SK-N-MC (cell line): ENCODE measurements around the gene SMAD6.

Experiments
- DNase-seq: peaks from one replicate; pipeline ENCODE4 v3.0.0-alpha.2; 2011; ENCODE audit warnings: low read depth, low spot score
- H3K27ac ChIP-seq: fragments of 200-600 bp; sonication (generic); 2 replicates; pipeline ENCODE4 v1.5.1; 2016; ENCODE audit warnings: mixed run types
- H3K36me3 ChIP-seq: fragments of 200-600 bp; sonication (generic); 2 replicates; pipeline ENCODE4 v1.6.1; 2017; ENCODE audit warnings: antibody characterized with exemption, low read length, mixed read lengths; ENCODE audit not compliant: insufficient read depth
- H3K4me3 ChIP-seq: fragments of 200-600 bp; sonication (generic); 2 replicates; pipeline ENCODE4 v1.5.1; 2016
- H3K9ac ChIP-seq: fragments of 200-600 bp; sonication (generic); 2 replicates; pipeline ENCODE4 v1.8.0; 2017; ENCODE audit warnings: mixed run types, mixed read lengths; ENCODE audit not compliant: insufficient read length
- H3K9me3 ChIP-seq: fragments of 200-600 bp; sonication (generic); 2 replicates; pipeline ENCODE4 v1.6.1; 2017; ENCODE audit warnings: low read depth, mild to moderate bottlenecking, antibody characterized with exemption, low read length, moderate library complexity, mixed read lengths
- EZH2 ChIP-seq: fragments of 200-600 bp; sonication (generic); IDR thresholded peaks from one replicate; pipeline ENCODE4 v1.6.1; 2017; ENCODE audit warnings: antibody characterized with exemption
- FOXP2 ChIP-seq: optimal IDR thresholded peaks from 2 replicates; pipeline ENCODE3; 2011; ENCODE audit warnings: mild to moderate bottlenecking, moderate library complexity; ENCODE audit not compliant: insufficient read depth; ENCODE audit errors: extremely low read length, control extremely low read depth
- POLR2AphosphoS5 ChIP-seq: IDR thresholded peaks from 2 replicates; pipeline ENCODE4 v1.6.1; 2012; ENCODE audit warnings: mild to moderate bottlenecking, low read depth, low read length, borderline replicate concordance

SMAD6 gene

GRCh38 chr15:66747223-66747622 lies 45.2 kb downstream of the SMAD6 start:
- no peaks in the 10 kb centered on the region; the same call in 1 of the 2 replicates for H3K36me3 ChIP-seq
- no peak for DNase-seq
- no peak overlapping the region for H3K9ac ChIP-seq
- H3K27ac ChIP-seq = no peak overlapping the region
- TF ChIP-seq FOXP2 (no peak), POLR2AphosphoS5 (no peak), EZH2 (no peak)
- H3K4me3 ChIP-seq = no peak overlapping the region
- H3K9me3 ChIP-seq = no peaks in the 10 kb centered on the region

GRCh38 chr15:66747886-66748707 lies 46.1 kb downstream of the SMAD6 start:
- no peak overlapping the region for H3K9ac ChIP-seq
- peak overlapping the region; percentile 51 for H3K4me3 ChIP-seq
- DNase-seq = no peak
- peak overlapping the region; percentile 89 for H3K27ac ChIP-seq
- peaks cover 3% of the 10 kb centered on the region; the same call in 1 of the 2 replicates for H3K36me3 ChIP-seq
- no peak for TF ChIP-seq FOXP2
- no peak for TF ChIP-seq POLR2AphosphoS5
- TF ChIP-seq EZH2 = no peak
- H3K9me3 ChIP-seq = no peaks in the 10 kb centered on the region

GRCh38 chr15:66748708-66749035 lies 46.6 kb downstream of the SMAD6 start:
- Histone ChIP-seq H3K9me3 (no peaks in the 10 kb centered on the region), H3K9ac (no peak overlapping the region), H3K4me3 (peak overlapping the region; percentile 51), H3K27ac (peak overlapping the region; percentile 89), H3K36me3 (peaks cover 9% of the 10 kb centered on the region; the same call in 1 of the 2 replicates)
- TF ChIP-seq EZH2 (no peak), FOXP2 (no peak), POLR2AphosphoS5 (no peak)
- no peak for DNase-seq

- Histone ChIP-seq H3K9ac (no peak overlapping the region), H3K27ac (no peak overlapping the region), H3K9me3 (peaks cover 4% of the 10 kb centered on the region; the same call in 1 of the 2 replicates), H3K4me3 (no peak overlapping the region), H3K36me3 (peaks cover 23% of the 10 kb centered on the region)
- TF ChIP-seq EZH2 (no peak), FOXP2 (no peak), POLR2AphosphoS5 (no peak)
- DNase-seq = no peak
Observed at GRCh38 chr15:66749841-66750575, 48.0 kb downstream of the SMAD6 start.

- TF ChIP-seq POLR2AphosphoS5 (no peak), EZH2 (no peak), FOXP2 (no peak)
- Histone ChIP-seq H3K27ac (no peak overlapping the region), H3K4me3 (no peak overlapping the region), H3K36me3 (peaks cover 28% of the 10 kb centered on the region), H3K9ac (no peak overlapping the region), H3K9me3 (peaks cover 10% of the 10 kb centered on the region)
- DNase-seq = no peak
Observed at GRCh38 chr15:66750609-66751008, 48.6 kb downstream of the SMAD6 start.

- Histone ChIP-seq H3K4me3 (no peak overlapping the region), H3K9me3 (peaks cover 11% of the 10 kb centered on the region), H3K27ac (peak overlapping the region; percentile 12; the same call in 1 of the 2 replicates), H3K9ac (no peak overlapping the region), H3K36me3 (peaks cover 28% of the 10 kb centered on the region)
- TF ChIP-seq EZH2 (no peak), POLR2AphosphoS5 (no peak), FOXP2 (no peak)
- no peak for DNase-seq
Observed at GRCh38 chr15:66751579-66751978, 49.5 kb downstream of the SMAD6 start.

- Histone ChIP-seq H3K27ac (peak overlapping the region; percentile 12; the same call in 1 of the 2 replicates), H3K4me3 (no peak overlapping the region), H3K9ac (no peak overlapping the region), H3K9me3 (peaks cover 11% of the 10 kb centered on the region), H3K36me3 (peaks cover 28% of the 10 kb centered on the region)
- TF ChIP-seq POLR2AphosphoS5 (no peak), EZH2 (no peak), FOXP2 (no peak)
- no peak for DNase-seq
Observed at GRCh38 chr15:66752078-66752477, 50.0 kb downstream of the SMAD6 start.

- Histone ChIP-seq H3K36me3 (peaks cover 36% of the 10 kb centered on the region), H3K9ac (no peak overlapping the region)
Observed at GRCh38 chr15:66753687-66754377, 51.8 kb downstream of the SMAD6 start.

More at GRCh38 chr15:66753687-66754377, 51.8 kb downstream of the SMAD6 start:
- Histone ChIP-seq H3K9me3 (peaks cover 11% of the 10 kb centered on the region), H3K27ac (no peak overlapping the region), H3K4me3 (no peak overlapping the region)
- TF ChIP-seq EZH2 (no peak), POLR2AphosphoS5 (no peak), FOXP2 (no peak)
- DNase-seq = no peak
